ENCODE measurements around the gene DGKD.
A peak's percentile ranks its signal among the peaks of the same experiment; 100 is the strongest.

Gene DGKD

DNA sequence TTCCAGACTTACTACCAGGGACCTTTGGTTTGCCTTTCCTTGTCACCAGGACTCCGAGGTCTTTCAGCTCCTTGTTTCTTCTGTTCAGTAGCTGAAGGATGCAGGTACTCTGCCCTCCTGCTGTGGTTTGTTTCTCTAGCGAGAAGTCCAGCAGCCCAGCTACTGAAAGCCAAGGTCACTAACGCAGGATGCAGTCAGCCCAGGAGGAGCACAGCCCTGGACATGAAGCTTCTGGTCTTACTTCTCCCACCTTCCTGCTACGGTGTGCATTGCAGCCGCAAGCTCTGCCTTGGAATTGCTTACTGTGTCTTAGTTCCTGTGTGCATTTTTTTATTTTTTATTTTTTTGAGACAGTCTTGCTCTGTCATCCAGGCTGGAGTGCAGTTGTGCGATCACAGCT is 62.4 kb downstream of the DGKD start:
- no peak for TF ChIP-seq SIN3A (IDR thresholded peaks at IDR 0.05; ENCODE audit: borderline replicate concordance, insufficient read depth, low read length)
- TF ChIP-seq POLR2AphosphoS5 (IDR thresholded peaks at IDR 0.05; ENCODE audit: low read depth, low read length), result no peak
- TF ChIP-seq TAF1 (IDR thresholded peaks at IDR 0.05; ENCODE audit: borderline replicate concordance, insufficient read depth, low read length), result no peak
- TF ChIP-seq, protein P1, sequence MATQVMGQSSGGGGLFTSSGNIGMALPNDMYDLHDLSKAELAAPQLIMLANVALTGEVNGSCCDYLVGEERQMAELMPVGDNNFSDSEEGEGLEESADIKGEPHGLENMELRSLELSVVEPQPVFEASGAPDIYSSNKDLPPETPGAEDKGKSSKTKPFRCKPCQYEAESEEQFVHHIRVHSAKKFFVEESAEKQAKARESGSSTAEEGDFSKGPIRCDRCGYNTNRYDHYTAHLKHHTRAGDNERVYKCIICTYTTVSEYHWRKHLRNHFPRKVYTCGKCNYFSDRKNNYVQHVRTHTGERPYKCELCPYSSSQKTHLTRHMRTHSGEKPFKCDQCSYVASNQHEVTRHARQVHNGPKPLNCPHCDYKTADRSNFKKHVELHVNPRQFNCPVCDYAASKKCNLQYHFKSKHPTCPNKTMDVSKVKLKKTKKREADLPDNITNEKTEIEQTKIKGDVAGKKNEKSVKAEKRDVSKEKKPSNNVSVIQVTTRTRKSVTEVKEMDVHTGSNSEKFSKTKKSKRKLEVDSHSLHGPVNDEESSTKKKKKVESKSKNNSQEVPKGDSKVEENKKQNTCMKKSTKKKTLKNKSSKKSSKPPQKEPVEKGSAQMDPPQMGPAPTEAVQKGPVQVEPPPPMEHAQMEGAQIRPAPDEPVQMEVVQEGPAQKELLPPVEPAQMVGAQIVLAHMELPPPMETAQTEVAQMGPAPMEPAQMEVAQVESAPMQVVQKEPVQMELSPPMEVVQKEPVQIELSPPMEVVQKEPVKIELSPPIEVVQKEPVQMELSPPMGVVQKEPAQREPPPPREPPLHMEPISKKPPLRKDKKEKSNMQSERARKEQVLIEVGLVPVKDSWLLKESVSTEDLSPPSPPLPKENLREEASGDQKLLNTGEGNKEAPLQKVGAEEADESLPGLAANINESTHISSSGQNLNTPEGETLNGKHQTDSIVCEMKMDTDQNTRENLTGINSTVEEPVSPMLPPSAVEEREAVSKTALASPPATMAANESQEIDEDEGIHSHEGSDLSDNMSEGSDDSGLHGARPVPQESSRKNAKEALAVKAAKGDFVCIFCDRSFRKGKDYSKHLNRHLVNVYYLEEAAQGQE (IDR thresholded peaks at IDR 0.05; ENCODE audit: insufficient read depth in 1 of 2, low read depth in 2 of 2, low read length in 2 of 2), result no peak
- TF ChIP-seq FOXP2 (optimal IDR thresholded peaks at IDR 0.05; ENCODE audit: borderline replicate concordance, extremely low read depth, extremely low read length, insufficient read depth), result no peak

DNA sequence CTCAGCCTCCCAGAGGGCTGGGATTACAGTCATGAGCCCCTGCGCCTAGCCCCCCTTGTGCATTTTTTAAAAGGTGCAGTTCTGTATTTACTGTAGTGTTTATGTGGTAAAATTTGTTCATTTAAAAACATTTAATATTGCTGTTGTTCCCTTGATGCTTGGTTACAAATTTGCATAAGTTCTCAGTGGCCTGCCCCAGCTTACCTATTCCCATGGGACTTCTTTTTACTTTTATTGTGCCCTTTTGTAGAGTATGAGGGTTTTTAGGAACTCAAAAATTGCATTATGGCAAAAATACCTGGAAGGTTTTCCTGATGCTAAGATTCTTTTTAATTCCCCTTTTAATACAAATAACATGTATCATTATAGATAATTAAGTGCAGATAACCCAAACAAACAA is 63.0 kb downstream of the DGKD start:
- TF ChIP-seq SIN3A (IDR thresholded peaks at IDR 0.05; ENCODE audit: borderline replicate concordance, insufficient read depth, low read length) (no peak), POLR2AphosphoS5 (IDR thresholded peaks at IDR 0.05; ENCODE audit: low read depth, low read length) (no peak), TAF1 (IDR thresholded peaks at IDR 0.05; ENCODE audit: borderline replicate concordance, insufficient read depth, low read length) (no peak), FOXP2 (optimal IDR thresholded peaks at IDR 0.05; ENCODE audit: borderline replicate concordance, extremely low read depth, extremely low read length, insufficient read depth) (no peak)
- TF ChIP-seq, protein P1 (IDR thresholded peaks at IDR 0.05; ENCODE audit: insufficient read depth in 1 of 2, low read depth in 2 of 2, low read length in 2 of 2), result no peak

DNA sequence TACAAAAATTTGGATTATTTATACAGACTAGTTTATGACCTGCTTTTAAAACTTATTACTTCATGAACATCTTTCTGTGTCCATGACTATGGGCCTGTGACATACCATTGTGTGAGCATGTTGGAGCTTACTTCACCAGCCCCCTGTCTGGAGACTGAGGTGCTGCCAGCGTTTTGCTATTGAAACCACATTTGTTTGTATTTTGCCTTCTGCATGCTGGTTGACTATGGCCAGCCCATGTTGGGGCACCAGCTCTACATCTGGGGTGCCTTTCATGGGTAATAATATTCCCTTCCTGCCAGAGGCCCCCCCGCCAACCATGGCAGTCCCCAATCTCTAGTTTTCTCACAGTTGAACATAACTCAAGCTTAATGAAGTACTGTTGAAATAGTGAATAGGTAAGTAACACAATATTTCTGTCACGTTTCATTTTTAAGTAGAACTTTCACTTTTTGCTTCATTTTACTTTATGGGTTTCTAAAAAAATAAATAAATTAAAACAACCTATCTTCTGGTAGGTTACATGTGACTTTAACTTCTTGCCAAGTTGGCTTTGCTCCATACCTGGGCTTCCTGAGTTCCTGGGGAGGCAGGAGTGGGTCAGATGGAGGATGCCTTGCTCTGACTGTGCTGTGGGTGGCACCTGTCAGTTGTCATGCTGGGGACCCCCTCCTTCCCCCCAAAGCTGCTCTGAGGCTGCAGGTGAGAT is 63.9 kb downstream of the DGKD start:
- no peak for TF ChIP-seq SIN3A (IDR thresholded peaks at IDR 0.05; ENCODE audit: borderline replicate concordance, insufficient read depth, low read length)
- TF ChIP-seq, protein P1 (IDR thresholded peaks at IDR 0.05; ENCODE audit: insufficient read depth in 1 of 2, low read depth in 2 of 2, low read length in 2 of 2), result no peak
- TF ChIP-seq TAF1 (IDR thresholded peaks at IDR 0.05; ENCODE audit: borderline replicate concordance, insufficient read depth, low read length), result no peak
- no peak for TF ChIP-seq FOXP2 (optimal IDR thresholded peaks at IDR 0.05; ENCODE audit: borderline replicate concordance, extremely low read depth, extremely low read length, insufficient read depth)
- no peak for TF ChIP-seq POLR2AphosphoS5 (IDR thresholded peaks at IDR 0.05; ENCODE audit: low read depth, low read length)

DNA sequence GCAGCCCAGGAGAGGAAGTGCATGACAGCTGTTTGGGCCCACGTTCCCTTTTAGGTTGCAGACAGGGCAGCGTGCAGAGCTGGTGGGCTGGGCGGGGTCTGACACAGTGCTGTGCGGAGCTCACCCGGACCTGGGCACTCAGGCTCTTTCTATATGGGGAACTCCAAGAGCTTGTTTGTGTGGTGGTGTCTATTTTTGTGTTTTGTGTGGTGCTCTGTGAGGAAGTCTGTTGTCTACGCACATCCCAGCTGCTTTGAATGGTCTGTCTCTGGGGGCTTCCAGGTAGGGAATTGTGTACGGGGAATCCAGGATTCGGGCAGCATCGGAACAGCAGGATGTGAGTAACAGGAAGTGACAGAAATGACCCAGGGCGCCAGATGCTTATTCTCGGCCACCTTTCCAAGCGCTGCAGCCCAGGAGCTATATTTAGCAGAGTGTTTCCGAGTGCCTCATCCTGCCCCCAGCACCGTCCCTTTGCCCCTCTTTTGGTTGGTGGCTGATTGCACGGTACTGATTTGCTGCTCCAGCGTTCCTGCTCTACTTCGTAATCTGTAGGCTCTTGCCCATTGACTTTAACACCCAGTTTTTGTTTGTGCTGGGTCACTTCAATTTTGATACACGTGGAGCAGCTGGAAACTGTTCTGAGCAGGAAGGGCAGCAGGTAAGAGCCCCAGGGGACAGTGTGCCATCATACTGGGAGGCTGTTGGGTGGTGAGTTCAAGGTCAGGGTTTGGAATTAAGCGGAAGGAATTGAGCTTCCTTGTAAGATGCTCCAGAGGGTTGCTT is 64.7 kb downstream of the DGKD start:
- TF ChIP-seq TAF1 (IDR thresholded peaks at IDR 0.05; ENCODE audit: borderline replicate concordance, insufficient read depth, low read length) (no peak), FOXP2 (optimal IDR thresholded peaks at IDR 0.05; ENCODE audit: borderline replicate concordance, extremely low read depth, extremely low read length, insufficient read depth) (peak; percentile 43)

DNA sequence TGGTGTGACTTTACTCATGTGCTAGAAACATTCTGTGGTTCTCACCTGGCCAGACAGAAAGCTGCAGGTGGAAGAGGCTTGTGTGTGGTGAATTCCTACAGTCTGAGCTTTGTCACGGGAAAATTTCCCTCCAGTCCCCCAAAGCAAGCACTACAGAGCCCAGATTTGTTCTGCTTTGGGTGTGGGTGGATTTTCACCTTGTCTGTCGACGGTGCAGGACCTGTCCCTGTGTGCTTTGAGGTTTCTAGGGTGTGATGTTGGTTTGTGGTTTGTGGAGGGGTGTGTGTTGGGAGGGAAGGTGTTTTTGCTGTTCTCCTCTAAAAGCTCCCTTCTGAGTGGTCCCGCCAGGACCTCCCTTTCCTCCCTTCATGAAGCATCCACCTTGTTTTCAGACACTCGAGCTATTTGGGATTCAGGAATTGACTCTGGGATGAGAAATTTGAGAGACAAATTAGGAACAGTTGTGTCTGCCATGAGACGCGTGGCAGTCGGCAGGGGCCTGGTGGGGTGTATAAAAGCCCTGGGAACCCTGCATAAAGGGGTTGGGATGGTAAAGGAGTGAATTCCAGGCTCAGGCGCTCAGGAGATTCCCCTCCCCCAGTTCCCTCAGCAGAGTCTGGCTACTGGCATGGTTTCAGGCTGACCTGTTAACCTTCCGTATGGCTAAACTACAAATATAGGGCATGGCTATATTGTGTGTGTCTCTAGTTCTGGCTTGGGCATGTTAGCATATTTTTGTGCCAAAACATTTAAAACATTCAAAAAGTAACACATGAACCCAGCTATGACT is 65.5 kb downstream of the DGKD start:
- TF ChIP-seq POLR2AphosphoS5 (IDR thresholded peaks at IDR 0.05; ENCODE audit: low read depth, low read length), result no peak
- TF ChIP-seq, protein P1 (IDR thresholded peaks at IDR 0.05; ENCODE audit: insufficient read depth in 1 of 2, low read depth in 2 of 2, low read length in 2 of 2), result no peak
- TF ChIP-seq TAF1 (IDR thresholded peaks at IDR 0.05; ENCODE audit: borderline replicate concordance, insufficient read depth, low read length), result no peak
- no peak for TF ChIP-seq SIN3A (IDR thresholded peaks at IDR 0.05; ENCODE audit: borderline replicate concordance, insufficient read depth, low read length)
- no peak for TF ChIP-seq FOXP2 (optimal IDR thresholded peaks at IDR 0.05; ENCODE audit: borderline replicate concordance, extremely low read depth, extremely low read length, insufficient read depth)
